HG03469 (cell line): ENCODE data around the gene THEMIS2.

Experiments used
- ATAC-seq: cut with Tn5 transposase; IDR thresholded peaks from one replicate; pipeline ENCODE4 v1.9.1; 2021; ENCODE audit warnings: mild to moderate bottlenecking, moderate library complexity, moderate number of reproducible peaks; ENCODE audit not compliant: unreplicated experiment

The THEMIS2 gene

GRCh38 chr1:27885114-27885528, 12.8 kb downstream of the THEMIS2 start:
- ATAC-seq: no peak

- ATAC-seq: no peak
These were observed 13.4 kb downstream of the THEMIS2 start for GRCh38 chr1:27885621-27886352.

DNA sequence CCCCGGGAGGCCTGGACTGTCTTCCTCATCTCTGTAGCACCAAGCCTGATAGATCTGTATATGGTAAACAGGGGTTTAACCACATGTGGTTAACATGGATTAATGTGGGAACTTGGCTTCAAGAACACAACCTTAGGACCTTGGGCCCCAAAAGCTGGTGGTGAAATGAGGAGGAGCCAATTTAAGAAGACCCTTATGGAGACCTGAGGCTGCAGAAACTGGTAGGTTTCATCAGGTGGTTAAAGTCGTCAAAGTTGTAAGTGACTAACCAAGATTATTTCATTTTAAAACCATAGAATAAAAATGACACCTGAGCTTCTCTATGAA, 14.0 kb downstream of the THEMIS2 start:
- no peak for ATAC-seq

DNA sequence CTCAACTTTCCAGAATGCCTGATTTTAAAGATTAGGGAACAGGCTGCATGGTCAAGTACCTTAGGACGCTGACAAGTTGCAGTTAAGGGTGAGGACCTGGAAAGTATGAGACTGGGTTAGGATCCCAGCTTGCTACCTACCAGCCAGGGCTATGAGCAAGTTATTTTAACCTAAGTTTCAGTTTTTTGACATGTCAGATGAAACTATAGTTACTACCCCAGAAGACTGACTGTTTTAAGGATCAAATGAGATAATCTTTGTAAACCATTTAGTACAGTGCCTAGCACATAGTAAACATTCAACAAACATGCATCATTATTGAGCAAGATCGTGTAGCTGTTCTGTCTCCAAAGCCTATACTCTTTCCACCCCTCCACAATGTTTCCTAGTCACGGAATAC, 14.4 kb downstream of the THEMIS2 start:
- ATAC-seq: no peak

DNA sequence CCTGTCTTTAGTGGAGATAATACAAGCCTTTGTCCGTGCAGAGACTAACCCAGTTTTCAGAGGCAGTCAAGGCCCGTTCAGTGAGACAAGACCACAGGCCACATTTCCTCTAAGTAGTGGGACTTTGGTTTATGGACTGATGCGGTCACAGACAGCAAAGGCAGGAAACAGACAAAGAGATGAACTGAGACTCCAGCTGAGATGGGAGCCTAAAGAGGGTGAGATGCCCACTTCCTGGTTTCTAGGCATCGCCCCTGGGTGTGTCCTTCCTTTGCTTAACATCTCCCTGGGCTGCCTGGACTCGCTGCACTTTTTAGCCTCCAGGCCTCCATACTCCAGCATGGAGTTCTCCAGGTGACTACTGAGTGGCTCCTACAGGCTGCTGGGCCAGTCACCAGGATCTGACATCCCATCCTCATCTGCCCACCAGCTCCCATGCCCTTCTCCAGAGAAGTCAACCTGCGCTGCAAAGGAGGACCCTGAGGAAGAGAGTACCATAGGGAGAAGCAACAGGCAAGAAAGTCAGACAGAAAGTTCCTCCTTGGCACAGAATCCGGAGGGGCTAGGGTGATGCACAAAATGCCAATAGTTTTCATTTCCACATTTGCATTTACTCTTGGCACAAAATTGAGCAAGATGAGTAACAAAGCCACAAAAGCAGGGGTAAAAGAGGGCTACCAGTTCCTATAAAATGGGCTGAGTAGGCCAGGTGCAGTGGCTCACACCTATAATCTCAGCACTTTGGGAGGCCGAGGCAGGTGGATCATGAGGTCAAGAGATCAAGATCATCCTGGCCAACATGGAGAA, 15.1 kb downstream of the THEMIS2 start:
- no peak for ATAC-seq

DNA sequence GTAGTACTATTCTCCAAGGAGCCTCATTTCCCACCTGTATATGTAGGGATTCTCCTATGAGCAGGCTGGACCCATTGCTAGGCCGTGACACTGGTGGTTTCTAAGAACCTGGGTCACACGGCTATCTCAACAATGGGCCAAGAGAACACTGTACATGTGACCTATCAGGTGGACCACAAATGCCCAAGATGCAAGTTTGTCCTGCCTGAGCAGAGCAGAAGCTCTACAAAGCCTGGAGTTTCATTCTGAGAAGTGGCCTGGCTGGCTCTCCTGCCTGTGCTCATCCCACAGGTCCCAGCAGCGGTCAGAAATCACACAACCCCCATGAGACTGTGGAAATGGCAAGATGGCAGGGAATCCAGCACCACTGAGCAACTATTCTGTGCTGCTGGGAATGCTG, 17.2 kb downstream of the THEMIS2 start:
- ATAC-seq: no peak

- ATAC-seq: no peak
These were observed 19.0 kb downstream of the THEMIS2 start for GRCh38 chr1:27891196-27891889.

GRCh38 chr1:27894521-27894920, 22.2 kb downstream of the THEMIS2 start:
- no peak for ATAC-seq

DNA sequence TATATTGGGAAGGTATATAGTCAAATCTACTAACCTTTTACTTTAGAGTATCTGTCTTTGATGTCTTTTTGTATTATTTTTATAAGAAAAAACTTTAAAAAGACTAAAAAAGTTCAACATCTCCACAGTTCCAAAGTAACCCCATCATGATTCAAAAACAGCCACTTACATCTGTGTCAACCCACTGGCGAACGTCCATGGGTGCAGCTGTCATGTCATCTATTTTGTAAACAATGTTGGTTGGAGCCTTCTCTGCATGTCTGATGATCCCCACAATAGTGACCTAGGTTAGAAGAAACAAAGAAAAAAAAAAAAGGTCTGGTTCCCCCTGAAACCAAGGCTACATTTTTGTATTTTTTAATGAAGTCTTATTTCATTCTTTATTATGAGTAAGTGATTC, 34.4 kb downstream of the THEMIS2 start:
- no peak for ATAC-seq

DNA sequence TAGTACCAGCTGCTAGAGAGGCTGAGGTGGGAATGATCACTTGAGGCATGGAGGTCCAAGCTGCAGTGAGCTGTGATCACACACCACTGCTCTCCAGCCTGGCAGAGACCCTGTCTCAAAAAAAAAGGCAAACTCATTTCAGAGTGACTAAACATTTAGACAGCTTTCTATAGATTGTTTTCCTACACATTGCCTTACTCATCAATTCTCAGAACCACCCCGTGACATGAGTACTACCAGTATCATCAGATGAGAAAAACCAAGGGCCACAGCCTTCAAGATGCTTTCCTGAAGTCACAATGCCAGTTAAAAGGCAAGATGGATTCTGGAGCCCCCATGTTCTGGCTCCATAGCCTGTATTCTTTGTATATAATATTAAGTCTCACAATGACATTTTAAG, 40.1 kb downstream of the THEMIS2 start:
- ATAC-seq: no peak

DNA sequence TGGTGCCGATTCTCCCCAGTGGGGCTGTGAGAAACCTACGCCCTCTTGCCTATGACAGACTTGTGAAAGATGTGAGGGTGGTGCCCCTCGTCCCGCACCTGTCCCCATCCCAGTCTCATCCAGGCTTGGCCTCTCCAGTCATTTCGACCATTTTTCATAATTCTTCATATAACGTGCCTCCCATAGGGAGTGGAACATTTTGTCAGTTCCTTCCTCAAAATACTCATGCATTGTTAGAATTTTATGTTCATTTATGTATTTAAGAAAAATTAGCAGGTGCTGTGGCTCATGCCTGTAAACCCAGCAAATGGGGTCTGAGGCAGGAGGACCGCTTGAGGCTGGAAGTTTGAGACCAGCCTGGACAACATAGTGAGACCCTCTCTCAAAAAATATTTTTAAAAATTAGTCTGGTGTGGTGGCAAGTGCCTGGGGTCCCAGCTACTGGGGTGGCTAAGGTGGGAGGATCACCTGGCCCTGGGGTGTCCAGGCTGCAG, 42.8 kb downstream of the THEMIS2 start:
- no peak for ATAC-seq

DNA sequence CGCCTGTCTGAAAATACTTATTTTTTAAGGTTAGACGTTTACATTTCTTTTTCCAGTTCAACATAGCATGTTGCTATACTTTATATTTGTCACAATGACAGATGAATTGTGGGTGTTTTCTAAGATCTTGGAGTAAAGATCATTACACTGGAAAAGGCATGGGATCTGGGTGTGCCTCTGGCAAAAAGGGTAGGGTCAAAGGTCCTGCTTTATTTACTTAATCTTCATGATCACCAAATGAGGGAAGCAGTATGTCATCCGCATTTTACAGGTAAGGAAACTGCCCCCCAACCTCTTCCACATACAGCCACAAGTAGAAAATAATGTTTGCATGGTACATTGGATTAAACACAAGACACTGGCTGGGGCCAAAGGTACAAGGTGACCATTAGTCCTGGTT, 49.9 kb downstream of the THEMIS2 start:
- ATAC-seq: no peak

DNA sequence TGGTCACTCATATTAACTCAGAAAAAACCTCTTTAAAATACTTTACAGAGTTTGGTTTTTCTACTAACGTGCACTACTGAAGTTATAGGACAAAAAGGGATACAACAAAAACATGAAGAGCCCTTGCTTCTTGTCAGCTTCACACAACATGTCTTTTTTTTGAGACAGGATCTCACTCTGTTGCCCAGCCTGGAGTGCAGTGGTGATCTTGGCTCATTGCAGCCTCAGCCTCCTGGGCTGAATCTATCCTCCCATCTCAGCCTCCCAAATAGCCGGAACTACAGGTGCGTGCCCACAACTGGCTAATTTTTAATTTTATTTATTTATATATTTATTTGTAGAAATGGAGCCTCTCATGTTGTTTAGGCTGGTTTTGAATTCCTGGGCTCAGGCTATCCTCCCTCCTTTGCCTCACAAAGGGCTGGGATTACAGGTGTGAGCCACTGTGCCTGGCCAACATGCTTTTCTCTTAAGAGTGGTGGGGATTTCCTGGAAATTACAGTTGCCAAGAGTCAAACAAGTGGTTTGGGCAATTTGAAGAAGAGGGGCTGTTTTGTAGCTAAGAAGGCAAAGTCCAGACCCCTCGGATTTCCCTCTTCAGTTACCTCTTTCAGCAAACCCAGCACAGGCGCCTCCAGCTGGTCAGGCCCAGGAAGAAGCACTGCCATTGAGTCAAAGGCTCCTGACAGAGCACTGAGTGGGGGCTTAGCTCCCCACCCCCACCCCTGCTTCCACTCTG, 56.0 kb downstream of the THEMIS2 start:
- ATAC-seq: no peak

DNA sequence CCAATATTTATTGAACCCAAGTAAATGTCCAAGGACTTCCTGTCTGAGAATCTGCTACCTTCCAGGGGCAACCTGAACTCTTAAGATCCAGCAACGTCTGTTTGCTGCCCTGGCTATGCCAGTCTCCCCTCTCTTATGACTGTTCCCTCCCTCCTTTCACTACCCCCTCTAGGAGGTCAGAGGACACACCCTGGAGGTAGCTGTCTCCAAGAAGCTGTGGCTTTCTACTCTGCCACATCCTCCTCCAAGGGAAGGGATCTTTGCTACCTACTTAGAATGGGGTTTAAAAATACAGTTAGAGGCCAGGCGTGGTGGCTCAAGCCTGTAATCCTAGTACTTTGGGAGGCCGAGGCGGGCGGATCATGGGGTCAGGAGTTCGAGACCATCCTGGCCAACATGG, 58.8 kb downstream of the THEMIS2 start:
- ATAC-seq: no peak

DNA sequence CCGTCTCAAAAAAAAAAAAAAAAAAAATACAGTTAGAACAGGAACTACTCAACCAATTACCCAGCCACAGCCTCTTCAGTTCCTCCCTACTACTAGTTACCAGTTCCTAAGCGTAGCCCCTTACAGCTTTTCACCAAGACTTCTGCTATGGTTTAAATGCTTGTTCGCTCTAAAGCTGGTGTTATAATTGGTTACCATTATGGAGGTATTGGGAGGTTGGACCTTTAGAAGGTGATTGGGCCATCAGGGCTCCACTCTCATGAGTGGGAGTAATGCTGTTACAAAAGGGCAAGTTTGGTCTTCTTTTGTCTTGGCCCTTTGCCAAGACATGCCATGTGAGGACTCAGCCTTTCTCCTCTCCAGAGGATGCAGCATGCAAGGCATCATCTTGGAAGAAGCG, 59.4 kb downstream of the THEMIS2 start:
- ATAC-seq: no peak

DNA sequence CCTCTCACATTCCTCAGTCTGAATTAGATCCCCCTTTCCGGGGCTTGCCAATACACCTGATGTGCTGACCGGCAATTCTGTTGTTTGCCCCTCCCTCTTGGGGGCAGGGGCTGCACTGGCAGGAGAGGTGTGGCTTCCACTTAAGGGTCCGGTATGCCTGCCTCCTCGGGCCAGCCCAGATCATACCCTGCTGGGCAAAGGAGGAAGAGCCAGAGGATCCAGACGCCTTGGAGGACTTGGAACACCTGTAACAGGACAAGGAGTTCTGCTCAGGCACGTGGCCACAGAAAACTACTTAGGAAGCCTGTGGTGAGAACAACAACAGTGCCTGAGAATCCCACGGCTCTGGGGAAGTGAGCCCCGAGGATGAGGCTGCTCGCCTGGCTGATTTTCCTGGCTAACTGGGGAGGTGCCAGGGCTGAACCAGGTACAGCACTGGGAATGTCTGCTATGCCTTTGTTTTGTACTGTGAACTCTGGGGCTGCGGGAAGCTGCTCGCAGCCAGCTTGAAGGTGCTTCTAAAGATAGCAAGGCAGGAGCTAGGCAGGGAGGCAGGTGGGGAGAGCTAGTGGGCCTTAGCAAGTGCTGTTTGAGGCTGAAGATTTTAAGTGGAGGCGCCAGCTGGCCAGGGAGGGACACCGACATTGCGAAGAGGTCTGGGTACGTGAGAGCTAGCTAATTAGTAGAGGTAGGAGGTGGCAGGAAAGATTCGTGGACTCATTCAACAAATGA, 62.6 kb downstream of the THEMIS2 start, which contains the start of gene SMPDL3B:
Gene SMPDL3B (plus strand): TSS at position 183 of the 732 bp plus-strand sequence. CDS start 184 bp downstream, at position 367.
- no peak for ATAC-seq

DNA sequence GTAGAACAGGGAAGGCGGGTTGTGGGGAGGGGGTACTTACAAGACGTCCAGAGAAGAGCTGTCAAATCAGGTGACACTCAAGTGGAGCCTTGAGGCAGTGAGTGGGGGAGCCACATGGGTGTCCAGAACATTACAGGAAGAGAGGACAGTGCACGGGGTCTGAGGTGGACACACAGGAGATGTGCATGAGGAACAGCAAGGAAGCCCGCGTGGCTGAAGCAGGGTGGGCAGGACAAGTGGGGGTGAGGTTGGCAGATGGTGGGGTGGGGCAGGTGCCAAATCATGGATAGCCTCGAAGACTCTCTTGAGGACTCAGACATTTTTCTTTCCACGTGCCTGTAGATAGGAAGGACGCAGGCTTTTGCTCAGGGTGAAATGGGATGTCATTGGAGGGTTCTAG, 63.4 kb downstream of the THEMIS2 start:
- ATAC-seq: no peak
